K562 (cell line): Measurements from ENCODE around the gene RERE. TPM values are rescaled to one million over a fixed set of nuclear protein-coding genes. Genes with fewer than 3 reads are reported as not detected.
"Not testable (repeated sequence)": the region's sequence is repeated elsewhere in the genome, so short reads cannot be mapped to it uniquely, and the experiment has no call there.

ENCODE experiments used
- CEBPB ChIP-seq: fragments of 450-650 bp; IDR thresholded peaks from 2 replicates; pipeline ENCODE4 v1.6.1; 2016; ENCODE audit warnings: missing genetic modification characterization, missing compliant biosample characterization
- DACH1 ChIP-seq: fragments of 450-650 bp; IDR thresholded peaks from 2 replicates; pipeline ENCODE4 v1.6.1; 2018; ENCODE audit not compliant: partially characterized antibody
- HMBOX1 ChIP-seq: sonication (generic); IDR thresholded peaks from 2 replicates; pipeline ENCODE4 v1.6.1; 2016
- RAD51 ChIP-seq: fragments of 450-650 bp; IDR thresholded peaks from 2 replicates; pipeline ENCODE4 v1.7.1; 2016; ENCODE audit warnings: low read depth, mild to moderate bottlenecking, borderline replicate concordance
- USF1 ChIP-seq: sonication (generic); formaldehyde crosslinking; IDR thresholded peaks from 2 replicates; pipeline ENCODE4 v1.9.0; 2022; ENCODE audit warnings: mild to moderate bottlenecking, missing genetic modification reagents
- ZNF57 ChIP-seq: fragments of 450-650 bp; formaldehyde crosslinking; IDR thresholded peaks from 2 replicates; pipeline ENCODE4 v1.4.0; 2020; ENCODE audit warnings: mild to moderate bottlenecking, moderate library complexity
- polyA plus RNA-seq, 8 experiments: library from polyadenylated mRNA; depleted of rRNA in 4 of 8; stranded (reverse) in 5 of 8; unstranded in 3 of 8; fragments of >200 nt; fragmentation: Nextera tagmentation in 2 of 8; fragmentation: Illumina TruSeq in 1 of 8; extraction: Ambion mirVana in 2 of 8; extraction: Trizol in 1 of 8; gene quantifications; 2 replicates each; pipeline versions ENCODE4 v1.2.1 to v1.2.3, GENCODE V29; 2011 to 2014; ENCODE audit warnings: inconsistent platforms in 1 of 8, missing spikeins in 1 of 8
- total RNA-seq, 7 experiments: library from RNA; depleted of rRNA in 6 of 7; stranded (reverse); fragments of >200 nt in 6 of 7; fragmentation: Illumina TruSeq in 2 of 7; extraction: Trizol in 2 of 7; gene quantifications; 2 replicates each; pipeline versions ENCODE4 v1.2.1 to v1.2.3, GENCODE V29; 2011 to 2021; ENCODE audit warnings: low replicate concordance in 1 of 7
- TF ChIP-seq, protein P1 (sequence below): fragments of 450-650 bp; IDR thresholded peaks from 2 replicates; pipeline ENCODE4 v1.6.1; 2016; ENCODE audit warnings: borderline replicate concordance
- TF ChIP-seq, protein P2 (sequence below): fragments of 450-650 bp; formaldehyde crosslinking; IDR thresholded peaks from 2 replicates; pipeline ENCODE4 v1.4.0; 2022; ENCODE audit warnings: mild to moderate bottlenecking, moderate library complexity
- TF ChIP-seq, protein P3 (sequence below), 2 experiments: fragments of 450-650 bp; formaldehyde crosslinking in 1 of 2; IDR thresholded peaks; 2 replicates each; pipeline versions ENCODE4 v1.4.0 to v1.6.1; 2014 to 2020; ENCODE audit warnings: mild to moderate bottlenecking in 2 of 2, borderline replicate concordance in 1 of 2, low read depth in 1 of 2
- TF ChIP-seq, protein P4 (sequence below), 2 experiments: fragments of 450-650 bp in 1 of 2; sonication (generic) in 1 of 2; formaldehyde crosslinking in 1 of 2; IDR thresholded peaks in 1 of 2; conservative IDR thresholded peaks in 1 of 2; 2 replicates each; pipeline versions ENCODE4 v1.6.1 to v1.8.1; 2016 to 2023; ENCODE audit warnings: mild to moderate bottlenecking in 2 of 2, moderate library complexity in 2 of 2, inconsistent platforms in 1 of 2, missing genetic modification reagents in 1 of 2

RERE gene
- total and polyA plus RNA-seq, 9 of the 15 experiments (the other 6 are each of a cell fraction or from before 2014, with no cell fraction given), result 3.0 to 51.5 (median 13.4) TPM

DNA sequence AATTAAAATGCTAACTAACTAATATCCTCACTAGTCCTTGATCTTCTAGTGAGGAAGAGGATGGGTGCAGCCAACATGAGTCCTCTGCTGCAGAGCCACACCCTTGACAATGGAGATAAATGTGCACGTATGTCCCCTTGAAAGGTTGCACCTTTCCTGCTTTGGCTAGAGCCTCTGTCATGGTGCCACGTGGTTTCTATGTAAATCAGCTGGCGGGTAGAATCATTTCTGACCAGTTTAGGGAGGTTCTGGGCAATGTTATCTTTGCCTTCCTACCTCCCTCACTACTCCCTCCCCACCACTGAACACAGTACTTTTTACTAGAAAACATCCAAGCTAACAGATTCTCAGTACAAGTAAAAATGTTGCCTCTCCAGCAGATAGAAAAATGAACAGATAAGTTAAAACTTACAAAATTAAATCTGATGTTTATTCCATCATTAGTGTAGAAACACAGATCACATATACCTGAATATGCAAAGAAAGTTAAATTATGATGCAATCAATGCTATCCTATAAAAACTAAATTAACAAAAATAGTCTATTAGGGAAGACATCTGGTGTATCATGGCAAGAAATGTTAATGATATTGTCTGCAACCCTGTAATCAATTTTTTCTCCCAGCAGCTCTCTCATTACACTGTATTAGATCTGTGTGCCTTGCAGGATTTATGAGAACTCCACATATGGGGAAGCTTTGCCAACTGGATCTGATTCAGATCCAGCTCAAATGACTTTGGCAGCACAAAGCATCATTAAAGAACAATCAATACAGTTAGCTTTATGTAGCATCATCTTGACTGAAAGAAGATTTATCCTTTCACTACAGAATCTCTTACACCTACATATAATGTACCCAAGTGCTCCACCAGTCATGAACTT, 205.6 kb downstream of the RERE start (continued):
- TF ChIP-seq, protein P1, sequence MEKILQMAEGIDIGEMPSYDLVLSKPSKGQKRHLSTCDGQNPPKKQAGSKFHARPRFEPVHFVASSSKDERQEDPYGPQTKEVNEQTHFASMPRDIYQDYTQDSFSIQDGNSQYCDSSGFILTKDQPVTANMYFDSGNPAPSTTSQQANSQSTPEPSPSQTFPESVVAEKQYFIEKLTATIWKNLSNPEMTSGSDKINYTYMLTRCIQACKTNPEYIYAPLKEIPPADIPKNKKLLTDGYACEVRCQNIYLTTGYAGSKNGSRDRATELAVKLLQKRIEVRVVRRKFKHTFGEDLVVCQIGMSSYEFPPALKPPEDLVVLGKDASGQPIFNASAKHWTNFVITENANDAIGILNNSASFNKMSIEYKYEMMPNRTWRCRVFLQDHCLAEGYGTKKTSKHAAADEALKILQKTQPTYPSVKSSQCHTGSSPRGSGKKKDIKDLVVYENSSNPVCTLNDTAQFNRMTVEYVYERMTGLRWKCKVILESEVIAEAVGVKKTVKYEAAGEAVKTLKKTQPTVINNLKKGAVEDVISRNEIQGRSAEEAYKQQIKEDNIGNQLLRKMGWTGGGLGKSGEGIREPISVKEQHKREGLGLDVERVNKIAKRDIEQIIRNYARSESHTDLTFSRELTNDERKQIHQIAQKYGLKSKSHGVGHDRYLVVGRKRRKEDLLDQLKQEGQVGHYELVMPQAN, result 0 out of 2 replicates have a peak, but pooled peaks have one; percentile 2
- TF ChIP-seq RAD51, result peak; percentile 48; the same call in 1 of the 2 replicates
- peak; percentile 9 for TF ChIP-seq DACH1
- TF ChIP-seq, protein P2, sequence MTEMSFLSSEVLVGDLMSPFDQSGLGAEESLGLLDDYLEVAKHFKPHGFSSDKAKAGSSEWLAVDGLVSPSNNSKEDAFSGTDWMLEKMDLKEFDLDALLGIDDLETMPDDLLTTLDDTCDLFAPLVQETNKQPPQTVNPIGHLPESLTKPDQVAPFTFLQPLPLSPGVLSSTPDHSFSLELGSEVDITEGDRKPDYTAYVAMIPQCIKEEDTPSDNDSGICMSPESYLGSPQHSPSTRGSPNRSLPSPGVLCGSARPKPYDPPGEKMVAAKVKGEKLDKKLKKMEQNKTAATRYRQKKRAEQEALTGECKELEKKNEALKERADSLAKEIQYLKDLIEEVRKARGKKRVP (CRISPR knock-in tag), result 0 out of 2 replicates have a peak, but pooled peaks have one; percentile 28
- TF ChIP-seq USF1 (CRISPR knock-in tag), result peak; percentile 61
- peak; percentile 81 for TF ChIP-seq HMBOX1
- peak; percentile 84 for TF ChIP-seq CEBPB (tag)
- peak; percentile 90 for TF ChIP-seq ZNF57 (CRISPR knock-in tag)
- TF ChIP-seq, protein P3, sequence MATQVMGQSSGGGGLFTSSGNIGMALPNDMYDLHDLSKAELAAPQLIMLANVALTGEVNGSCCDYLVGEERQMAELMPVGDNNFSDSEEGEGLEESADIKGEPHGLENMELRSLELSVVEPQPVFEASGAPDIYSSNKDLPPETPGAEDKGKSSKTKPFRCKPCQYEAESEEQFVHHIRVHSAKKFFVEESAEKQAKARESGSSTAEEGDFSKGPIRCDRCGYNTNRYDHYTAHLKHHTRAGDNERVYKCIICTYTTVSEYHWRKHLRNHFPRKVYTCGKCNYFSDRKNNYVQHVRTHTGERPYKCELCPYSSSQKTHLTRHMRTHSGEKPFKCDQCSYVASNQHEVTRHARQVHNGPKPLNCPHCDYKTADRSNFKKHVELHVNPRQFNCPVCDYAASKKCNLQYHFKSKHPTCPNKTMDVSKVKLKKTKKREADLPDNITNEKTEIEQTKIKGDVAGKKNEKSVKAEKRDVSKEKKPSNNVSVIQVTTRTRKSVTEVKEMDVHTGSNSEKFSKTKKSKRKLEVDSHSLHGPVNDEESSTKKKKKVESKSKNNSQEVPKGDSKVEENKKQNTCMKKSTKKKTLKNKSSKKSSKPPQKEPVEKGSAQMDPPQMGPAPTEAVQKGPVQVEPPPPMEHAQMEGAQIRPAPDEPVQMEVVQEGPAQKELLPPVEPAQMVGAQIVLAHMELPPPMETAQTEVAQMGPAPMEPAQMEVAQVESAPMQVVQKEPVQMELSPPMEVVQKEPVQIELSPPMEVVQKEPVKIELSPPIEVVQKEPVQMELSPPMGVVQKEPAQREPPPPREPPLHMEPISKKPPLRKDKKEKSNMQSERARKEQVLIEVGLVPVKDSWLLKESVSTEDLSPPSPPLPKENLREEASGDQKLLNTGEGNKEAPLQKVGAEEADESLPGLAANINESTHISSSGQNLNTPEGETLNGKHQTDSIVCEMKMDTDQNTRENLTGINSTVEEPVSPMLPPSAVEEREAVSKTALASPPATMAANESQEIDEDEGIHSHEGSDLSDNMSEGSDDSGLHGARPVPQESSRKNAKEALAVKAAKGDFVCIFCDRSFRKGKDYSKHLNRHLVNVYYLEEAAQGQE (IDR thresholded peaks at IDR 0.05; ENCODE audit: borderline replicate concordance), result peak; percentile 81
- TF ChIP-seq, protein P3 (CRISPR knock-in tag; IDR thresholded peaks at IDR 0.05; ENCODE audit: low read depth), result not testable (repeated sequence)
- TF ChIP-seq, protein P4, sequence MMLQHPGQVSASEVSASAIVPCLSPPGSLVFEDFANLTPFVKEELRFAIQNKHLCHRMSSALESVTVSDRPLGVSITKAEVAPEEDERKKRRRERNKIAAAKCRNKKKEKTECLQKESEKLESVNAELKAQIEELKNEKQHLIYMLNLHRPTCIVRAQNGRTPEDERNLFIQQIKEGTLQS (IDR thresholded peaks at IDR 0.05), result peak; percentile 76
- TF ChIP-seq, protein P4 (CRISPR knock-in tag; conservative IDR thresholded peaks at IDR 0.05), result not testable (repeated sequence)
